Activated CD8-positive, alpha-beta memory T cell treated with anti-CD3 and anti-CD28 coated beads, Interleukin-2, amount 10 ng/mL, durations not matched to agents 7 days and 5 days (primary cell): Measurements from ENCODE around the gene TSPAN15. TPM values are rescaled to one million over a fixed set of nuclear protein-coding genes. Genes with fewer than 3 reads are reported as not detected.
A peak's percentile ranks its signal among the peaks of the same experiment; 100 is the strongest.
"Not testable (repeated sequence)": the region's sequence is repeated elsewhere in the genome, so short reads cannot be mapped to it uniquely, and the experiment has no call there.

ENCODE experiments used
- ATAC-seq: fragments of 150-1000 bp; cut with Tn5 transposase; one replicate; pipeline ENCODE4 v1.10.0; 2021; ENCODE audit warnings: moderate library complexity
- CTCF ChIA-PET: fragments of 350-600 bp; sonication (Branson Sonifier 250); formaldehyde crosslinking; loops from one replicate; lab custom pipeline; 2021; ENCODE audit warnings: antibody characterized with exemption; lab: Charles Lee
- DNase-seq: peaks from one replicate; pipeline ENCODE4 v3.0.0-alpha.2; 2020
- H3K27ac Mint-ChIP-seq: one replicate; pipeline ENCODE4 v1.8.0; 2021; ENCODE audit warnings: mild to moderate bottlenecking, mixed read lengths
- H3K27me3 Mint-ChIP-seq: one replicate; pipeline ENCODE4 v1.8.0; 2021; ENCODE audit warnings: mixed read lengths
- H3K36me3 Mint-ChIP-seq: one replicate; pipeline ENCODE4 v1.8.0; 2021; ENCODE audit warnings: mild to moderate bottlenecking, mixed read lengths
- H3K4me1 Mint-ChIP-seq: one replicate; pipeline ENCODE4 v1.8.0; 2021; ENCODE audit warnings: mixed read lengths
- H3K4me3 Mint-ChIP-seq: one replicate; pipeline ENCODE4 v1.8.0; 2021; ENCODE audit warnings: mild to moderate bottlenecking, moderate library complexity, mixed read lengths
- H3K9me3 Mint-ChIP-seq: one replicate; pipeline ENCODE4 v1.8.0; 2022; ENCODE audit warnings: low read depth, mixed read lengths
- total RNA-seq, 2 experiments: library from RNA; stranded (reverse); gene quantifications; one replicate each; pipeline ENCODE4 v1.2.3, GENCODE V29; 2021

Gene TSPAN15
- total RNA-seq, 2 experiments from 2014 or later: 2.5 to 4.2 TPM

DNA sequence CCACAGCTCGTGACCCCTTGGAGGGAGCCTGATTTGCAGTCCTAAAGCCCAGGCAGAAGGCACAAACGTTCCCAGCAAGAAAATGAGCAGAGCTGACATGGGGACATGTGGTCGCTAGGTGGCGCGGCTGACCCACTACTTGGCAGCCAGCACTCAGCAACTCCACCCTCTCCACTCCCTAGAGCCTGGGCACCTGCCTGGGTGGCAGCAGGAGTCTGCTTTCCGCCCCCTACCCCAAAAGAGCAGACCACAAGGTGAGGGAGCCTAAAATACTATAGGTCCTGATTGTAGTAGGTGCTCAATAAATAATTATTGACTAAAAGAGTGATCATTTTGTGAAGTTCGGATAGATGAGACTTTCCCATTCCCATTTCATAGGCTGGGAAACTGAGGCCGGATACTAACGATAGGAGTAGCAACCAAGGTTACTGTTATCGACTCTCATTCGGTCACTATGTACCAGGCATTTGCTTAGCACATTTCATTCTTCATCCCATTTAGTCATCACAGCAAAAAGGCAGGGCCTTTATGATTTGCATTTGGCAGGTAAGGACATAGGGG, 64.5 kb downstream of the TSPAN15 start:
- ATAC-seq: peak; percentile 95

DNA sequence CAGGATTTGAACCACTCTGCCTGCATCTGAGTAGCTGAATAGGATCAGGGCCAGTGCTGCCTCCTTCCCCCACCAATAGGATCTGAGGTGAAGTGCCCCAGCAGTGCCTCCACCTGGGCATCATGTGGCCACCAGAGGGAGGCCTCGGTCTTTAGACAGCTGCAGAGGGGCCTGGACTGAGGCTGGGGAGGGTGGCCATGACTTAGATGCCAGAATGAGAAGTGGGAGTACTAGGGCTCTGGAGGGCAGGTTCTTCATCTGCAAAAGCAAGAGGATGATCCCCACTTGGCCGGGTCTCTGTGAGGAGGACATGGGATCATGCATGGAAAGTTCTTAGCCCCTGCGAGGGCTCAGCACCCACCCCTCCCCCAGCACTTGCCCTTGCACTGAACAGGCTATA, 65.1 kb downstream of the TSPAN15 start:
- Mint-ChIP-seq H3K27ac (no peak overlapping the region), H3K4me1 (no peaks in the 10 kb centered on the region), H3K27me3 (peaks cover 46% of the 10 kb centered on the region), H3K9me3 (no peaks in the 10 kb centered on the region), H3K36me3 (no peaks in the 10 kb centered on the region), H3K4me3 (no peak overlapping the region)
- DNase-seq: peak; percentile 63
- CTCF ChIA-PET: interaction anchor here (1.1 to 7.9 kb wide), 16 partner anchors 10 to 200 kb away, joined by 3 to 235 read pairs (median 6); no protein-coding TSS in a partner anchor
- ATAC-seq: peak; percentile 72

More for the DNA sequence above, 64.5 kb downstream of the TSPAN15 start:
- no peak overlapping the region for H3K4me3 Mint-ChIP-seq
- H3K27me3 Mint-ChIP-seq: peaks cover 46% of the 10 kb centered on the region
- H3K9me3 Mint-ChIP-seq: no peaks in the 10 kb centered on the region
- H3K4me1 Mint-ChIP-seq: no peaks in the 10 kb centered on the region
- no peaks in the 10 kb centered on the region for H3K36me3 Mint-ChIP-seq
- CTCF ChIA-PET: interaction anchor here (0.6 to 7.9 kb wide), 35 partner anchors 9 to 902 kb away, joined by 3 to 235 read pairs (median 5); no protein-coding TSS in a partner anchor
- DNase-seq: peak; percentile 84
- H3K27ac Mint-ChIP-seq: no peak overlapping the region

DNA sequence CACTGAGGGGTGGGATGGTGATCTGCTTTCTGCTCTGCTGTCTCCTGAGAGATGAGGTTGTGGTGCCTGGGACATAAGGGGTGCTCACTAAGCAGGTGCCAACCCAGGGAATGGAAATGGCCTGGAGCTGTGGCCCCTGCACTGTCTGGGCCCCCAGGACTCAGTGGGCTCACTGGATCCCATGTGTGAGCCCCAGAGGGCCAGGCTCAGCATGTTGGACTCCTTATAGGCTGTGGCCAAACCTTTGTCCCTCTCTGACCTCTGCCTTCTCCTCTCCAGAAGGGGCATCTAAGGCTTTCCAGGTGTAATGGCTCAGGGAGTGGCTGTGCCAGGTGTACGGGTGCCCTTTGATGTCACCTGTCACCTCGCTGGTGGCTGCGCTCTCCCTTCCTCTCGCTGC, 65.5 kb downstream of the TSPAN15 start:
- CTCF ChIA-PET: interaction anchor here (1.4 to 7.9 kb wide), 12 partner anchors 7 to 199 kb away, joined by 3 to 235 read pairs (median 8); no protein-coding TSS in a partner anchor
- no peak overlapping the region for H3K4me3 Mint-ChIP-seq
- no peak overlapping the region for H3K27ac Mint-ChIP-seq
- no peaks in the 10 kb centered on the region for H3K4me1 Mint-ChIP-seq
- peaks cover 43% of the 10 kb centered on the region for H3K27me3 Mint-ChIP-seq
- no peaks in the 10 kb centered on the region for H3K36me3 Mint-ChIP-seq
- ATAC-seq: no peak
- H3K9me3 Mint-ChIP-seq: no peaks in the 10 kb centered on the region
- DNase-seq: no peak

- DNase-seq (no peak), ATAC-seq (no peak)
- Mint-ChIP-seq H3K4me1 (no peaks in the 10 kb centered on the region), H3K9me3 (no peaks in the 10 kb centered on the region), H3K4me3 (no peak overlapping the region), H3K27me3 (peaks cover 43% of the 10 kb centered on the region), H3K36me3 (no peaks in the 10 kb centered on the region), H3K27ac (no peak overlapping the region)
- CTCF ChIA-PET: interaction anchor here (1.4 to 7.9 kb wide), 6 partner anchors 8 to 122 kb away, joined by 3 to 235 read pairs (median 22); no protein-coding TSS in a partner anchor
Measured at GRCh38 chr10:69517271-69517848, 66.1 kb downstream of the TSPAN15 start.

GRCh38 chr10:69527961-69528360, 76.7 kb downstream of the TSPAN15 start:
- DNase-seq (no peak), ATAC-seq (no peak)
- Mint-ChIP-seq H3K27ac (no peak overlapping the region), H3K9me3 (no peaks in the 10 kb centered on the region), H3K27me3 (peaks cover 36% of the 10 kb centered on the region), H3K36me3 (no peaks in the 10 kb centered on the region), H3K4me1 (no peaks in the 10 kb centered on the region), H3K4me3 (no peak overlapping the region)
- CTCF ChIA-PET: interaction anchor here (0.6 to 1.7 kb wide), 4 partner anchors 101 to 195 kb away, joined by 3 to 4 read pairs (median 3); no protein-coding TSS in a partner anchor

- Mint-ChIP-seq H3K27ac (no peak overlapping the region), H3K9me3 (peaks cover 1% of the 10 kb centered on the region), H3K4me1 (no peaks in the 10 kb centered on the region), H3K4me3 (no peak overlapping the region), H3K36me3 (no peaks in the 10 kb centered on the region), H3K27me3 (peaks cover 30% of the 10 kb centered on the region)
- CTCF ChIA-PET: interaction anchor here (0.6 kb wide), 1 partner anchor 406 kb away, joined by 3 read pairs; no protein-coding TSS in a partner anchor
- DNase-seq: no peak
- ATAC-seq: no peak
Measured at GRCh38 chr10:69533658-69534057, 82.4 kb downstream of the TSPAN15 start.

GRCh38 chr10:69536521-69536920, 85.3 kb downstream of the TSPAN15 start:
- CTCF ChIA-PET, H3K4me1 Mint-ChIP-seq, H3K27ac Mint-ChIP-seq, DNase-seq, H3K4me3 Mint-ChIP-seq, H3K9me3 Mint-ChIP-seq, H3K36me3 Mint-ChIP-seq, ATAC-seq: not testable (repeated sequence)
- peaks cover 30% of the 10 kb centered on the region for H3K27me3 Mint-ChIP-seq

- ATAC-seq (no peak), DNase-seq (no peak)
- Mint-ChIP-seq H3K27me3 (peaks cover 21% of the 10 kb centered on the region), H3K4me1 (no peaks in the 10 kb centered on the region), H3K4me3 (no peak overlapping the region), H3K36me3 (peaks cover 6% of the 10 kb centered on the region), H3K9me3 (peaks cover 4% of the 10 kb centered on the region), H3K27ac (no peak overlapping the region)
- CTCF ChIA-PET: no interaction called here
Measured at GRCh38 chr10:69537449-69537848, 86.2 kb downstream of the TSPAN15 start.

GRCh38 chr10:69538461-69538860, 87.2 kb downstream of the TSPAN15 start:
- CTCF ChIA-PET: no interaction called here
- peaks cover 14% of the 10 kb centered on the region for H3K27me3 Mint-ChIP-seq

DNA sequence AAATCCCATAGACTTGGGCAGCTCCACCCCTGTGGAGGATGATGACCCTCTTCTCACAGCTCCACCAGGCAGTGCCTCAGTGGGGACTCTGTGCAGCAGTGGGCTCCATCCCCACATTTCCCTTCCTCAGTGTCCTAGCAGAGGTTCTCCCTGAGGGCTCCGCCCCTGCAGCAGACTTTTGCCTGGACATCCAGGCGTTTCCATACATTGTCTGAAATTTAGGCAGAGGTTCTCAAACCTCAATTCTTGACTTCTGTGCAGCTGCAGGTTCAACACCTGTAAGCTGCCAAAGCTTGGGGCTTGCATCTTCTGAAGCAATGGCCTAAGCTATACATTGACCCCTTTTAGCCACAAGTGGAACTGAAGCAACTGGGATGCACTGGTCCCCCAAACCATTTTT, 90.2 kb downstream of the TSPAN15 start:
- Mint-ChIP-seq H3K4me1 (no peaks in the 10 kb centered on the region), H3K9me3 (peaks cover 4% of the 10 kb centered on the region), H3K27ac (no peak overlapping the region), H3K4me3 (no peak overlapping the region), H3K36me3 (peaks cover 6% of the 10 kb centered on the region), H3K27me3 (peaks cover 6% of the 10 kb centered on the region)
- ATAC-seq: no peak
- CTCF ChIA-PET: no interaction called here
- no peak for DNase-seq

More at GRCh38 chr10:69538461-69538860, 87.2 kb downstream of the TSPAN15 start:
- Mint-ChIP-seq H3K4me1 (no peaks in the 10 kb centered on the region), H3K27ac (no peak overlapping the region), H3K36me3 (peaks cover 6% of the 10 kb centered on the region), H3K9me3 (peaks cover 4% of the 10 kb centered on the region), H3K4me3 (no peak overlapping the region)
- ATAC-seq: no peak
- DNase-seq: no peak

GRCh38 chr10:69549959-69550358, 98.7 kb downstream of the TSPAN15 start:
- Mint-ChIP-seq H3K27me3 (peaks cover 29% of the 10 kb centered on the region), H3K4me1 (no peaks in the 10 kb centered on the region), H3K4me3 (no peak overlapping the region), H3K36me3 (peaks cover 4% of the 10 kb centered on the region), H3K27ac (no peak overlapping the region), H3K9me3 (peaks cover 16% of the 10 kb centered on the region)
- DNase-seq (no peak), ATAC-seq (no peak)
- CTCF ChIA-PET: no interaction called here

- H3K27ac Mint-ChIP-seq: no peak overlapping the region
- peaks cover 4% of the 10 kb centered on the region for H3K36me3 Mint-ChIP-seq
- H3K9me3 Mint-ChIP-seq: peaks cover 16% of the 10 kb centered on the region
- H3K27me3 Mint-ChIP-seq: peaks cover 42% of the 10 kb centered on the region
- no peak overlapping the region for H3K4me3 Mint-ChIP-seq
- no peaks in the 10 kb centered on the region for H3K4me1 Mint-ChIP-seq
- CTCF ChIA-PET: interaction anchor here (0.6 kb wide), 1 partner anchor 13 kb away, joined by 3 read pairs; no protein-coding TSS in a partner anchor
- ATAC-seq (no peak), DNase-seq (no peak)
Measured at GRCh38 chr10:69552268-69552667, 101.0 kb downstream of the TSPAN15 start.

DNA sequence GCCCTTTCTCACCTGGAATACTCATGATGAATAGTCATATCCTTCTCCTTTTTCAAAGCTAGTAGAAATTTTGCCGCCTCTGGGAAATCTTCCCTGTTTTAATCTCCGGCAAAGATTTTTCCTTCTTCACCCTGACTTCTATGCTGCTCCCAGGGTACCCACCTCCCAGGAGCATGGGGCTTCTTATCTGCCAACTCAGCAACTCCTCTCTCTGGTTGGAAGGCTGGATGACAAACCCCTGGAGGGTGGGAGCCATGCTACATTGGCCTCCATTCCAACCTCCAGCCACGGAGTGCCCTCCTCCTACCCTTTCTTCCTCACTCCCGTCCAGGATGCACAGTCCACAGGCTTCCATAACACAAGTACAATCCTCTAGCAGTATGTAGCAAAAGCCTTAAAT, 102.1 kb downstream of the TSPAN15 start:
- ATAC-seq (no peak), DNase-seq (no peak)
- Mint-ChIP-seq H3K9me3 (peaks cover 13% of the 10 kb centered on the region), H3K36me3 (peaks cover 4% of the 10 kb centered on the region), H3K27ac (no peak overlapping the region), H3K4me3 (no peak overlapping the region), H3K4me1 (peaks cover 3% of the 10 kb centered on the region), H3K27me3 (peaks cover 39% of the 10 kb centered on the region)
- CTCF ChIA-PET: no interaction called here

DNA sequence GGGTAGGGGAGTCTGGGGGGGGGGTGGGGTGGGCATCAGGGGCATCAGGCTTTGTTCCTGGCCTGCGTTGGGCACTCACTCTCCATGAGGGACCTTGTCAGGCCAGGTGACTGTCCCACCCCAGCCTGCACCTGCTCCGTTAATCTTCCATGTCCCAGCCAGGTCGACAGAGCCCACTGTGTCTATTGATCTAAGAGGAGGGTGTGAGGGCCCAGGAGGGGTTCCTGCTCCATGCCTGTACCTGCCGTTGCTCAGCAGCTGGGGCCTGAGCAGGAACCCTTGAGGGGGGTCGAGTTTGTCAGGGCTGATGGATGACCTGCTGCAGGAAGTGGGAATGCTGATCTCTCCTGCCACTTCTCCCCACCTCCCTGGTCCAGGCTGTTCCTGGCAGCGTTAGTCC, 103.3 kb downstream of the TSPAN15 start:
- Mint-ChIP-seq H3K4me1 (peaks cover 11% of the 10 kb centered on the region), H3K9me3 (peaks cover 8% of the 10 kb centered on the region), H3K27me3 (peaks cover 32% of the 10 kb centered on the region), H3K36me3 (peaks cover 2% of the 10 kb centered on the region), H3K27ac (no peak overlapping the region), H3K4me3 (no peak overlapping the region)
- no peak for ATAC-seq
- DNase-seq: no peak
- CTCF ChIA-PET: no interaction called here
